MM.1S (cell line): ENCODE data around the gene CNTRL.
"Not testable (repeated sequence)": the region's sequence is repeated elsewhere in the genome, so short reads cannot be mapped to it uniquely, and the experiment has no call there.

Source experiments
- DNase-seq: peaks from one replicate; pipeline ENCODE4 v3.0.0-alpha.2; 2015
- H2AFZ ChIP-seq: fragments of 300-600 bp; sonication (generic); 2 replicates; pipeline ENCODE4 v1.6.0; 2016; ENCODE audit warnings: antibody characterized with exemption, low read length
- H3F3A ChIP-seq: fragments of 300-600 bp; sonication (generic); 2 replicates; pipeline ENCODE4 v1.6.1; 2016; ENCODE audit warnings: mild to moderate bottlenecking, antibody characterized with exemption, low read length, moderate library complexity, mixed read lengths; ENCODE audit not compliant: insufficient read depth
- H3K27ac ChIP-seq: fragments of 300-600 bp; sonication (generic); 2 replicates; pipeline ENCODE4 v1.5.1; 2016; ENCODE audit warnings: mild to moderate bottlenecking, low read length
- H3K27me3 ChIP-seq: fragments of 300-600 bp; sonication (generic); replicated peaks from 2 replicates; pipeline ENCODE4 v1.6.0; 2016; ENCODE audit warnings: low read length; ENCODE audit not compliant: insufficient read depth
- H3K36me3 ChIP-seq: fragments of 300-600 bp; sonication (generic); replicated peaks from 2 replicates; pipeline ENCODE4 v1.6.1; 2016; ENCODE audit warnings: mild to moderate bottlenecking, low read length, mixed read lengths; ENCODE audit not compliant: insufficient read depth
- H3K4me1 ChIP-seq: fragments of 300-600 bp; sonication (generic); 2 replicates; pipeline ENCODE4 v1.6.1; 2016; ENCODE audit warnings: low read length, mixed read lengths
- H3K4me2 ChIP-seq: fragments of 300-600 bp; sonication (generic); 2 replicates; pipeline ENCODE4 v1.6.0; 2016; ENCODE audit warnings: low read depth, low read length
- H3K4me3 ChIP-seq: fragments of 300-600 bp; sonication (generic); 2 replicates; pipeline ENCODE4 v1.5.1; 2016; ENCODE audit warnings: low read length, mixed read lengths
- H3K79me2 ChIP-seq: fragments of 300-600 bp; sonication (generic); 2 replicates; pipeline ENCODE4 v1.6.1; 2016; ENCODE audit warnings: mixed run types, low read length, mixed read lengths
- H3K9ac ChIP-seq: fragments of 300-600 bp; sonication (generic); 2 replicates; pipeline ENCODE4 v1.6.1; 2016; ENCODE audit warnings: low read length, mixed read lengths
- H3K9me2 ChIP-seq: fragments of 300-600 bp; sonication (generic); replicated peaks from 2 replicates; pipeline ENCODE4 v1.6.1; 2016; ENCODE audit warnings: mild to moderate bottlenecking, low read length, mixed read lengths; ENCODE audit not compliant: insufficient read depth
- H3K9me3 ChIP-seq: fragments of 300-600 bp; sonication (generic); replicated peaks from 2 replicates; pipeline ENCODE4 v1.6.1; 2016; ENCODE audit warnings: mild to moderate bottlenecking, low read length, mixed read lengths; ENCODE audit not compliant: insufficient read depth
- H4K20me1 ChIP-seq: fragments of 300-600 bp; sonication (generic); 2 replicates; pipeline ENCODE4 v1.6.1; 2016; ENCODE audit warnings: mild to moderate bottlenecking, low read length, moderate library complexity, mixed read lengths; ENCODE audit not compliant: insufficient read depth
- EZH2 ChIP-seq: fragments of 300-600 bp; sonication (generic); optimal IDR thresholded peaks from 2 replicates; pipeline ENCODE3; 2017; ENCODE audit warnings: low read depth, mild to moderate bottlenecking, antibody characterized with exemption, low read length, mixed read lengths
- EZH2phosphoT487 ChIP-seq: fragments of 300-600 bp; sonication (generic); IDR thresholded peaks from 2 replicates; pipeline ENCODE4 v1.6.1; 2018; ENCODE audit warnings: antibody characterized with exemption, low read length
- TF ChIP-seq, protein P1 (sequence below): fragments of 300-600 bp; sonication (generic); IDR thresholded peaks from 2 replicates; pipeline ENCODE4 v1.5.1; 2016; ENCODE audit warnings: antibody characterized with exemption, low read length, mixed read lengths

The CNTRL gene

DNA sequence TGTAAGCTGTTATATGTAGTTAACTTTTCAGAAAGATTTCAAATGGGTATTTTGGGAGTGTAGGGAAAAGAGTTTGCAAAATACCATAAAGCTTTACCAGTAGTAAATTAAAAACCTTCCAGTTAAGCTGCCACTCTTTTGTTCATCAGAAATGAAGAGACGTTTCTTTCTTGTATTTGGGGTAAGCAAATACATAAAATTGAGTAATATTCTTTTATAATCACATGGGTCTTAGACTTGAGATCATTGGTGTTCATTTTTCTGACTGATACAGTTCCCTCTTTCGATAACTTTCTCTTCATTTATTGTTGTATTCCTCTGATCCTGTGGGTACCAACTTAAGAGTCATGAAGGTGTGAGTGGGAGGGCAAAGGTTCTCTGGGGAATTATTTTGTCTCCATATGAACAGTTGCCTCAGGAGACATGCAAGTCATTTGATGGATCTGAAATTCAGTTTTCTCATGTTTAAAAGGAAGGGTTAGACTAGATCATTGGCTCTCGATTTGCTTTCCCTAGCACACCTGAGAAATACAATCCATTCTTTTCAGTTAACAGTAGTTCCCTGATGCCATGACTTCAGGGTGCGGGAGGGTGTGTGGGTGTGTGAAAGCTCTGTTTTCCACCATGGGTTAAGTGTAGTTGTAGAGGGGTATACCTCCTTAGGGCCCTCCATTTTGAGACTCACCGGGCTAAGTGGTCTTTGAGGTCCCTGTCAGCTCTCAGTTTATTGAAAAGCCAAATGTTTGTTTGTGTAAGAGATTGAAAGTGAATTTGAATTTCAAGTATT, 47.7 kb downstream of the CNTRL start:
- Histone ChIP-seq H3K27me3 (no peaks in the 10 kb centered on the region), H3K4me1 (peaks cover 9% of the 10 kb centered on the region), H3K9ac (peak overlapping the region; percentile 37; the same call in 1 of the 2 replicates), H4K20me1 (no peaks in the 10 kb centered on the region), H3K79me2 (0 out of 2 replicates have a peak, but pooled peaks cover 9% of the 10 kb centered on the region), H3K9me2 (no peaks in the 10 kb centered on the region), H3K36me3 (no peaks in the 10 kb centered on the region), H3K9me3 (no peaks in the 10 kb centered on the region), H3K27ac (no peak overlapping the region), H2AFZ (peak overlapping the region; percentile 36; the same call in 1 of the 2 replicates), H3F3A (peaks cover 14% of the 10 kb centered on the region; the same call in 1 of the 2 replicates), H3K4me3 (peak overlapping the region; percentile 50), H3K4me2 (peak overlapping the region; percentile 65)
- DNase-seq: no peak
- TF ChIP-seq EZH2 (no peak), EZH2phosphoT487 (no peak)
- TF ChIP-seq, protein P1, sequence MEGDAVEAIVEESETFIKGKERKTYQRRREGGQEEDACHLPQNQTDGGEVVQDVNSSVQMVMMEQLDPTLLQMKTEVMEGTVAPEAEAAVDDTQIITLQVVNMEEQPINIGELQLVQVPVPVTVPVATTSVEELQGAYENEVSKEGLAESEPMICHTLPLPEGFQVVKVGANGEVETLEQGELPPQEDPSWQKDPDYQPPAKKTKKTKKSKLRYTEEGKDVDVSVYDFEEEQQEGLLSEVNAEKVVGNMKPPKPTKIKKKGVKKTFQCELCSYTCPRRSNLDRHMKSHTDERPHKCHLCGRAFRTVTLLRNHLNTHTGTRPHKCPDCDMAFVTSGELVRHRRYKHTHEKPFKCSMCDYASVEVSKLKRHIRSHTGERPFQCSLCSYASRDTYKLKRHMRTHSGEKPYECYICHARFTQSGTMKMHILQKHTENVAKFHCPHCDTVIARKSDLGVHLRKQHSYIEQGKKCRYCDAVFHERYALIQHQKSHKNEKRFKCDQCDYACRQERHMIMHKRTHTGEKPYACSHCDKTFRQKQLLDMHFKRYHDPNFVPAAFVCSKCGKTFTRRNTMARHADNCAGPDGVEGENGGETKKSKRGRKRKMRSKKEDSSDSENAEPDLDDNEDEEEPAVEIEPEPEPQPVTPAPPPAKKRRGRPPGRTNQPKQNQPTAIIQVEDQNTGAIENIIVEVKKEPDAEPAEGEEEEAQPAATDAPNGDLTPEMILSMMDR: no peak

DNA sequence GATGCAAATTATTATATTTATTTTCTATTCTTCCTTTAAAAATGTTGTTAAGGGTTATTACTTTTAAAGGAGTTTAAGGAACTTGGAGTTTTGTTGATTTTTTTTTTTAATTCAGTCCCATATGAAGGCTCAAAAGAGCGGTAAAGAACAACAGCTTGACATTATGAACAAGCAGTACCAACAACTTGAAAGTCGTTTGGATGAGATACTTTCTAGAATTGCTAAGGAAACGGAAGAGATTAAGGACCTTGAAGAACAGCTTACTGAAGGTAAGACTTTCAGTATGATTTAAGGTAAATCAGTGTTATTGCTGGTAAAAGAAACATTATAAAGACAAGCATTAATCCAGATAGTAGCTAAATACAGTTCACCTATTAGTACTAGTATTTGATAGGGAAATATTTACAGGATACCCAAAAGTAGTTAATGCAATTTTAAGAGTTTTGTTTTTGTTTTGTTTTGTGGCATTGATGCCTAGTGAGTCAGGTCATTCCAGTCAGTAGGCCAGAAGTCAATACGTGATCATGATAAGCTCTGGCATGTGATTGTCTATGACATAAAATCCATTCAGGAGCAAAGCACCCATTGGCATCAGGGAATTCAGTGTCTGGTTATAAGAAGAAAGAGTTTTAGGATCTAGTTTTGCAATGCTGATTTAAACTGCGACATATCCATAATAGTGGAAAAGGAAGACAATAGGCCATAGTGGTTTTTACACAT, 49.2 kb downstream of the CNTRL start:
- Histone ChIP-seq H3K4me1 (peaks cover 9% of the 10 kb centered on the region), H3K9me2 (no peaks in the 10 kb centered on the region), H4K20me1 (no peaks in the 10 kb centered on the region), H3F3A (peaks cover 14% of the 10 kb centered on the region; the same call in 1 of the 2 replicates), H3K27ac (no peak overlapping the region), H2AFZ (no peak overlapping the region), H3K4me3 (no peak overlapping the region), H3K9me3 (no peaks in the 10 kb centered on the region), H3K79me2 (0 out of 2 replicates have a peak, but pooled peaks cover 9% of the 10 kb centered on the region), H3K36me3 (no peaks in the 10 kb centered on the region), H3K27me3 (no peaks in the 10 kb centered on the region), H3K9ac (no peak overlapping the region), H3K4me2 (no peak overlapping the region)
- DNase-seq: no peak
- no peak for TF ChIP-seq EZH2phosphoT487
- TF ChIP-seq, protein P1: no peak
- TF ChIP-seq EZH2: no peak

GRCh38 chr9:121125590-121125989, 50.8 kb downstream of the CNTRL start:
- no peaks in the 10 kb centered on the region for H3K9me3 ChIP-seq
- TF ChIP-seq EZH2: no peak
- no peak for TF ChIP-seq EZH2phosphoT487
- TF ChIP-seq, protein P1: no peak
- no peaks in the 10 kb centered on the region for H3K36me3 ChIP-seq
- no peaks in the 10 kb centered on the region for H3K9me2 ChIP-seq
- H3K4me1 ChIP-seq: peaks cover 3% of the 10 kb centered on the region
- 0 out of 2 replicates have a peak, but pooled peaks cover 6% of the 10 kb centered on the region for H3K79me2 ChIP-seq
- H3K4me3 ChIP-seq: no peak overlapping the region
- H3K27ac ChIP-seq: no peak overlapping the region
- H3F3A ChIP-seq: 0 out of 2 replicates have a peak, but pooled peaks cover 8% of the 10 kb centered on the region
- no peaks in the 10 kb centered on the region for H4K20me1 ChIP-seq
- H3K27me3 ChIP-seq: no peaks in the 10 kb centered on the region
- no peak overlapping the region for H2AFZ ChIP-seq
- no peak for DNase-seq
- no peak overlapping the region for H3K4me2 ChIP-seq
- H3K9ac ChIP-seq: no peak overlapping the region

- H3K4me2 ChIP-seq: not testable (repeated sequence)
Observed at GRCh38 chr9:121129384-121129783, 54.6 kb downstream of the CNTRL start.

More at GRCh38 chr9:121129384-121129783, 54.6 kb downstream of the CNTRL start:
- H3K9ac ChIP-seq, DNase-seq, H4K20me1 ChIP-seq, H3K9me3 ChIP-seq, H3K27ac ChIP-seq, H3K9me2 ChIP-seq, H3K4me1 ChIP-seq, H3K36me3 ChIP-seq, H3K4me3 ChIP-seq, H3K27me3 ChIP-seq, H3K79me2 ChIP-seq, H2AFZ ChIP-seq, H3F3A ChIP-seq: not testable (repeated sequence)
